DND-41 (cell line): ENCODE measurements around the gene SYT3.

ENCODE experiments used
- EZH2 ChIP-seq: IDR thresholded peaks from 3 replicates; pipeline ENCODE4 v1.6.1; 2012; ENCODE audit warnings: borderline replicate concordance, low read depth, mild to moderate bottlenecking, moderate library complexity, low read length, inconsistent platforms; ENCODE audit not compliant: severe bottlenecking
- TF ChIP-seq, protein P1 (sequence below): IDR thresholded peaks from 2 replicates; pipeline ENCODE4 v1.5.1; 2012; ENCODE audit warnings: borderline replicate concordance, low read length, moderate library complexity, mild to moderate bottlenecking; ENCODE audit not compliant: poor library complexity, severe bottlenecking; ENCODE audit errors: extremely low read depth

DNA sequence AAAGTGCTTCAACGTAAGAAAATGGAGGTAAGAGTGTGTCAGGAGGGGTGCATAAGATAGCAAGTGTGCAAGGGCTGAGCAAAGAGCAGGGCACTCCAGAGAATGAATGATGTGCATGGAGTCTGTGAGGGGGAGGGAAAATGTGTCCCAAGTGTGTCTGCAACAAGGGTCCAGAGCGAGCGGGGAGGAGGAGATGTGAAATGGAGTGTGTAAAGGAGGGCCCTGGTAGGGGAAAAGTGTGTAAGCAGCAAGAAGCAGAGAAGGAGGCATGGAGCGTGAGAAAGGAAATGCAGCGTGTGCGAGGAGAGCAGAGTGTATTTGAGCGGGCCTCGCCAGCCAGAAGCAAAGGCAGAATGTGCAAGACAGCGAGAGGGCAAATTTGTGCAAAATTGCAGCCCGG is 21.3 kb upstream of the SYT3 start:
- TF ChIP-seq, protein P1, sequence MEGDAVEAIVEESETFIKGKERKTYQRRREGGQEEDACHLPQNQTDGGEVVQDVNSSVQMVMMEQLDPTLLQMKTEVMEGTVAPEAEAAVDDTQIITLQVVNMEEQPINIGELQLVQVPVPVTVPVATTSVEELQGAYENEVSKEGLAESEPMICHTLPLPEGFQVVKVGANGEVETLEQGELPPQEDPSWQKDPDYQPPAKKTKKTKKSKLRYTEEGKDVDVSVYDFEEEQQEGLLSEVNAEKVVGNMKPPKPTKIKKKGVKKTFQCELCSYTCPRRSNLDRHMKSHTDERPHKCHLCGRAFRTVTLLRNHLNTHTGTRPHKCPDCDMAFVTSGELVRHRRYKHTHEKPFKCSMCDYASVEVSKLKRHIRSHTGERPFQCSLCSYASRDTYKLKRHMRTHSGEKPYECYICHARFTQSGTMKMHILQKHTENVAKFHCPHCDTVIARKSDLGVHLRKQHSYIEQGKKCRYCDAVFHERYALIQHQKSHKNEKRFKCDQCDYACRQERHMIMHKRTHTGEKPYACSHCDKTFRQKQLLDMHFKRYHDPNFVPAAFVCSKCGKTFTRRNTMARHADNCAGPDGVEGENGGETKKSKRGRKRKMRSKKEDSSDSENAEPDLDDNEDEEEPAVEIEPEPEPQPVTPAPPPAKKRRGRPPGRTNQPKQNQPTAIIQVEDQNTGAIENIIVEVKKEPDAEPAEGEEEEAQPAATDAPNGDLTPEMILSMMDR: no peak
- no peak for TF ChIP-seq EZH2
